Activated CD4-positive, alpha-beta T cell treated with anti-CD3 and anti-CD28 coated beads, Interleukin-10, Interleukin-2, amounts not matched to agents 100 ng/mL and 50 ng/mL, durations not matched to agents 16 hours and 8 hours (primary cell): Measurements from ENCODE around the gene SUPT4H1.

ENCODE experiments used
- DNase-seq: peaks from one replicate; pipeline ENCODE4 v3.0.0-alpha.2; 2020

The SUPT4H1 gene

DNA sequence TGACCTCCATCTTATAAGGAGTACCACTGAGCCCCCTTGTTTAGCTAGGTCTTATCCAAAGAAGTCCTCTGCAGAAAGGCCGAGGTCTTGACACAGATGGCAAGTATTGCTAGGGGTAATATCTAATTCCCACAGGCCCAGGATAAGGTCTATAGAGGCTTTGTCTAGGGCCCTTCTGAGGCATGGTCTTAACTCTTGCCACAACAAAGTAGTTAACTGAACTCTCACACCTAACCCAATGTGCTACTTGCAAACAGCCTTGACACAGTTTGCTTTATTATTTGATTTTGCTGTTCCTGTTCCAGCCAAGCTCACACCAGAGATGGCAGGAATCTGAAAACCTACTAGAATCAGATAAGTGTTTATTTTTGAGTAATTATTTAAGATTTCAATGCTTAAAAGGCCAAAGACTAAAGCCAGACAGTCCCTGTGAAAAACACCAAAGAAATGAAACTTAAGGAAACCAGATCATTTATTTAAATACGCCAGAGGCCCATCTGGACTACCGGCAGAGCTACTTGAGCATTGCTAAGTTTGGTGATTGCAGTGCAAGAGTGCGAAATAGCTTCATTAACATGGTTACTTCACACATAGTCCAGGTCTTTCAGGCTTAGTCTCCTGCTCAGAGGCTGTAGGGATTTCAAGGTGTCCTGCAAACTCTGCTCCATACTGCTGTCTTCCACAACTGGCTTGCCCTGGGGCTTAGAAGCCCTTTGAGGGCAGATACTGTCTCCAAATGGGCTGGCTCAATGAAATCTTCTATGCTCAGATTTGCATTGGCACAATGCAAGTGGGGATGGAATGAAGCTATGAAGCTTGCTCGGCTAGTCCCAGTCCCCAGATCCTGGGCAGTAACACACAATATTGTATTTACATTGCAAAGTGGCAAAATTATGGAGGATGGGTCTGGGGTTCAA is 28.5 kb upstream of the SUPT4H1 start:
- DNase-seq: no peak

DNA sequence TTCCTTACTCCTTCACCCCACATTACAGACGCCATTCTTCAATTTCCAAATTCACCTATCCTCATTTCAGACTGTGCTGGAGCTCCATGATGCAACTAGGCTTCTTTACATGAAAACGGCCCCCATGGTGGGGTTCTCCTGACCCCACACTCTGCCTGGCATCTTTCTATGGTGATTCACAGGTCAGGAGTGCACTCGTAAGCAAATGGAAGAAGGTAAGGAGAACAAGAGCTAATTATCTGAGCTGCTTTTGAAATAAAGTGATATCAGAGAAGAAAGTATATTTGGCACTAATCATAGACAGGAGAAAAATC is 27.5 kb upstream of the SUPT4H1 start:
- DNase-seq: no peak

DNA sequence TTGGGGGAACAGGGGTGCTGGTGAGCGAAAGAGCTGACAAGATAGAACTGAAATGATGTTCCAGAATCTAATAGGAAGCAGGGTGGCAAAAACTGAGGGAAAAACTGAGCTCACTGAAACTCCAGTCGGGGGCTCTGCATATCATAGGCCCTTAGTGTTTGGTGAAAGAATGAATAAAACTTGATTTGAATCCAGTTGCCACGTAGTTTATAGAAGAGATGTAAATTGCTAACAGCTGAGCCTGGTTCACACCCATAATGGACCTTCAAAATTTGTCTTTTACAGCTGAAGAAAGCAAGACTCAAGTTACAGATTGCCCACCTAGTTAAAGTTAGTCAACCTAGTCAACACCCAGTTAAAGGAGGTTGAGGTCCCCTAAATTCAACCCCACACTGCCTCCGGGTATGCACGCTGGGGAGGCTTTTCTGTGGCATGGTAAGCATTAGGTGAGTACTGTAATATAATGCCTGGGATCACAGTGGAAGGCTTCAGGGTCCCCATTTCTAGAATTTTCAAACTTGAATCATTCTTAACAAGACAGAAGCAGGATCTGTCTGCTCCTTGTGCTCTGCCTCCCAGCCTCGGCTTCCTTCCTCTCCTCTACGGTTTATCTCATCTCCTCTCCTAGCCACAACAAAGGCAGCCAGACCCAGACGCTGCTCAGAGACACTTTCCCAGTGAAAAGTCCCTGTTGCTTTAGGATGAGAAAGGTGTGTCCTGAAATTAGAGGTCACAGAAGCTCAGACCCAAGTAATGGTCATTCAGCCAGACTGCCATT is 26.9 kb upstream of the SUPT4H1 start:
- DNase-seq: no peak

DNA sequence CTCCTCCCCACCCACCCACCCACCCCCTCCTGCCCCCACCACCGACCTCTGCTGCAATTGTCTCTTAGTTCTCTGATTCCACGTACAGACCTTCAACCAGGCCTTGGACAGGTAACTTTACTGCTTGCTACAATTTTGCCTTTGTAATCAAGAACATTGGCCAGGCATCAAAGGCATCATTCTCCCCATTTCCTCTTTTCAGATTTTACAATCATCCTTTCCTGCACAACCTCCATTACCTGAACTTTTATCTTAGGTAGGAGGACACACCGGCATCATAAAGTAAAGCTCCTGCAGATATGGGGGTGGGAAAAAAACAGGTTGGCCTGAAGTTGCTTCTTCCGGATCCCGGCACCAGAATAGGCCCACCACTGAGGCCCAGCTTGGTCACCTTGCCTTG is 25.7 kb upstream of the SUPT4H1 start:
- DNase-seq: no peak

DNA sequence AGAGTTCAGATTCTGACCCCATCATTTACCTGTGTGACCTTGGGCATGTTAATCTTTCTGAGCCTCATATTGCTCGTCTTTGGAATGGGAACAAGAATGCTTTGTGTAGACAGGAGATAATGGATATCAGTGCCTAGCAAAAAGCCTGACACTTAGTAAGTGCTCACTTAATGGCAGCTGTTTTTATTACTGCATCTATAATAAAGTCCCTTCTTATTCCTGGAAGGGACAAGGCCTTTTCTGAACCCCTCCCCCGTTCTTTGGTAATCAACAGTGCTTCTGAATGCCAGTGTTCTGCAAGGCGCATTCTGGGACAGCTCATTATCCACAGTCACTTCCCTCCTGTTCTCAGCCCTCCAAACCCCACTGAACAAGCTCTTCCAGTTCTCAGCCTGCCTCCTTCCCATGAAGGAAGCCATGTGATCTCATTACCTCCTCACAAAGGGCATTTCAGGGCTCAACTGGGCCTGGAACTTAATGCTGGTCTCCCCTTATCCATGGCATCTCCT is 25.1 kb upstream of the SUPT4H1 start:
- DNase-seq: no peak

DNA sequence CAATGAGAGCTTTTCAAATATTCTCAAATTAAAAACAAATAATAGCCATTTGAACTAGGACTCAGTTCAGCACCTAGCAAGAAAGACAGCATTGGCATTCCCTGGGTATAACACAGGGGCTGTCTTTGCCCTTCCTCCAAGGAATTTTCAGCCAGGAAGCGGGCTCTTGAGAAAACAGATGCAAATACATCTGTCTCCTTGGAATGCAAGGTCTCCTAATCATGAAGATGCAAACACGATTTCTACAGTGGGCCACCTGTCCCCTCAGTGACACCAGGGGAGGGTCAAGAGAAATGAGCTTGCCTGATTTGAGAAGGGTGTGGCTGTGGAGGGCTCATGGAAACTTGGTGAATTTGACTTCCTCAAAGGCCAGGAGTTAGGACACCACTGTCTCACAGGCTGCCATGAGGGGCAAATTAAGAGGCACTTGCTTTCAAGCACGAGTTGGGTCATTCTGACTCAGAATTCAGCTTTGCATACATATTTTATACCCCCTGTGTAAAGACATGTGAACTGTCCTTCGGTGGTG is 24.5 kb upstream of the SUPT4H1 start:
- DNase-seq: no peak

DNA sequence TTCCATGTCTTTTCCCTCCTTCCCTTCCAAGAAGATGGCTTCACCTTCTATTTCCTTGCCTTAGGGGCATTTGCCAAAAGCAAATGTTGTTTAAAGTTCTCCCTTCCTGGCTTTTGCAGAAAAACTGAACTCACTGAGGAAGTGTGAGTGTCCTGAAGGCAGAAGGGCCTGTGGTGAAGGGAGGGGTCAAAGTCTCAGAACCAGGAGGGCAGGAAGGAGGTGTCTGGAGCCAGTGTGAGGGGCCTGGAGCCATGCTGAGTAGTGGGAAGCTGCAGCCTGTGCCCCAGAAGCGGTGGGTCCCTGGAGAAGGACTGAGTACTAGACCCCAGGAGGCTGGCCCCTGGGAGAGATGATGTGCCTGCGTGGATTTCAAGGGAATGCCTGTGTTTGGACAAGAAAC is 23.8 kb upstream of the SUPT4H1 start:
- no peak for DNase-seq

DNA sequence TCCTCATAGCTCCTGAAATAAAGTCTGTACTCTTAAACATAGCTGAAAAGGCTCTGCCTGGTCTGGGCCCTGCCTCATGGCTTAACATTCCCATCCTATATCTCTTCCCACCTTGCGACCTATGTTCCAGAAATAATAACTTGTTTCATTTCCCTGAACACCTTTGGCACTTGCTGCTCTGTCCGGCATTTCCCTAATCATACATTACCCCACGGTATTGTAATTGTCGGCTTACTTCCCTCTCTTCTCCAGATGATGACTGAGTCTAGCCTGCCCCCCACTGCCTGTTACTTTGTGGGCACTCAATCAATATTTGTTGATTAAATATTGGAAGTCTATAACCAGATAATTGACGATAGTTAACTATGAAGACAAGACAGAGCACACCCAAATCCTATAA is 23.3 kb upstream of the SUPT4H1 start:
- no peak for DNase-seq

DNA sequence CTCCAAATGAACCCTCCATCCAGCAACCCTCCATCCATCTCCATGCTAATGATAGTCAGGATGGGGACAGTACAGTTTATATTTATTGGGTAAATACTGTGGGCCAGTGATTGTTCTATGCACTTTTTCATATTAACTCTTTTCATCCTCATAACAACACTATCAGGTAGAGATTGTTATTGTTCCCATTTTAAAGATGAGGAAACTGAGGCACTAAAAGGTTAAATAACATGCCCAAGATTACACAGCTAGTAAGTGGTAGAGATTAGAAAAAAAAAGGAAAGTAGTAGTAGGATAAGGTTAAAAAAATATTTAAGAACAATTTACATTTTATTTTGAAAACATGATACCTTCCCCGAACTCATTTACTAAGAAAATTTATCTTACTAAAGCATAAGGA is 21.9 kb upstream of the SUPT4H1 start:
- no peak for DNase-seq

DNA sequence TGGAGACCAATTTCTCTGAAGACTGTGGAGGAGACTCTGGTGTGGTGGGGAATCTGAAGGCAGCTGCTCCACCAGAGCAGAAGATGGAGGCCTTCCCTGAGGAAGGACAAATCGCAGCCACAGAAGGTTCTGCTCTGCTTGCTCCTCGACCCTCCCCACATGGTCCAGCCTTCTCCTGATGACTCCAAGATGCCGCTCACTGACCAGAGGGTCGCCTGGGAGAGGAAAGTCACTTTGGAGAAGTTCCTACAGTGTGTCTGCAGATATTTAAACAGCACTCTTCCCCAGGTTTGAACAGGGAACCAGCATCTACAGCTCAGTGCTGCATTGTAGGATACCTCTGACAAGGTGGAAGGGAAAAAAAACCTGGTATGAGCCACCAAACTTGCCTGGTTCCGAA is 21.0 kb upstream of the SUPT4H1 start:
- DNase-seq: no peak

DNA sequence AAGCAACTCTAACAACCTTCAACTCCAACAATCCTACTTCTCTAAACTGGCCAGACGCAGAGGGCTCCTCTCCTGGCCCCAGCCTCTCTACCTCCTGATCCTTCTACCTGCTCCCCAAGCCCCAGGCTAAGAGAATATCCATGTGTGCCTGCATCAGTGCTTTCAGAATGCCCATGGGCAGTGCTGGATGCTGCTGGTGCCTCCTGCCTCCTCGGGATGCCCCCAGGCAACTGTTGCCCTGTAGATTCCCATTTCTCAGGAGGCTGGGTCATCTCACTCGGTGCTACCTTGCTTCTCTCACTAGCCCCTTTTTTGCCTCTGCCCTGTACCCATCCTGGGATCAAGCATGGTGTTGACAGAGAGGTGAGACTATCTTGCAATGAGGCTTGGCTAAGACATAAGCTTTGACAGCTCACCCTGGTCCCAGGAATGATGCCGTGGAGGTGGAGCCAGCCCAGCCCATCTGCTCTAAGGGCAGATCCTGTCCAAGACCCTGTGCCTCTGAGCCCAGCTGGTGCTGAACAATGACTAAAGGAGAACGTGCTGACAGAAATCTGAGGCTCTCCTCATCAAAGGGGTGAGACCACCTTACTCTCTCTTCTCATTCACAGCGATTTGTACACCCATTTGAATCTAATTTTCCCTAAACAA is 19.4 kb upstream of the SUPT4H1 start:
- DNase-seq: no peak

DNA sequence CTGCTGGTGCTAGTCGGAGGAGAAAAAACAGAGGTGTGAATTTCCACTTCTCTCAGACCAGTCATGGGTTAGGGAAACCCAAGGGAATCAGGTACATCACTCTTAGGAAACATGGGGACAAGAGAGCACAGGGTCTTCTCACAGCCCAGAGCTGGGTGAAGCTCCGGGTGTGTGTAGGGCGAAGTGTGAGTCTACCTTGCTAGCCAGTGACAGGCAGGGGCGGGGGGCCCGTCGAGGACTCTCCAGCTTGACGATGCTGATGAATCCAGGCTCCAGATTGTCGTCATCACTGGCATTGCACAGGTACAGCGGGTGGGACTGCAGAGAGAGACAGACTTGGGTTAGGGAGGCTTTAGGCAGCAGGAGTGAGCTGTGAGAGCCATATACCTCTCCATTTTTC is 18.7 kb upstream of the SUPT4H1 start:
- DNase-seq: no peak

DNA sequence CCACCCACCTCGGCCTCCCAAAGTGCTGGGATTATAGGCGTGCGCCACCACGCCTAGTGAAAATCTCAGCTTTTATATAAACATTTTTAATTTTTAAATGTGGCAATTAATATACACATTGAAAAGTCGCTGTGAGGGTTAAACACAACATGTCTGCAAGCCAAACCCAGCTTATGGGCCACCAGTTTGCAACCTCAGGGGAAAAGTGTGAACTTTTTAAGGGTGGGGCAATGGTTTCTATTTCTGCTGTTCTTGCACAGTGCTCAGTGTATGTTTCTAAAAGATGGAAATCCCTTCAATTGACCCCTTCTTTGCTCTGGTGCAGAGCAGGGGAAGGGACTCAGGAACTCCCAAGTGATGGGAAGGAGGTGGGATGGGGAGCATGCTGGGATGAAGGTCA is 18.3 kb upstream of the SUPT4H1 start:
- DNase-seq: no peak

DNA sequence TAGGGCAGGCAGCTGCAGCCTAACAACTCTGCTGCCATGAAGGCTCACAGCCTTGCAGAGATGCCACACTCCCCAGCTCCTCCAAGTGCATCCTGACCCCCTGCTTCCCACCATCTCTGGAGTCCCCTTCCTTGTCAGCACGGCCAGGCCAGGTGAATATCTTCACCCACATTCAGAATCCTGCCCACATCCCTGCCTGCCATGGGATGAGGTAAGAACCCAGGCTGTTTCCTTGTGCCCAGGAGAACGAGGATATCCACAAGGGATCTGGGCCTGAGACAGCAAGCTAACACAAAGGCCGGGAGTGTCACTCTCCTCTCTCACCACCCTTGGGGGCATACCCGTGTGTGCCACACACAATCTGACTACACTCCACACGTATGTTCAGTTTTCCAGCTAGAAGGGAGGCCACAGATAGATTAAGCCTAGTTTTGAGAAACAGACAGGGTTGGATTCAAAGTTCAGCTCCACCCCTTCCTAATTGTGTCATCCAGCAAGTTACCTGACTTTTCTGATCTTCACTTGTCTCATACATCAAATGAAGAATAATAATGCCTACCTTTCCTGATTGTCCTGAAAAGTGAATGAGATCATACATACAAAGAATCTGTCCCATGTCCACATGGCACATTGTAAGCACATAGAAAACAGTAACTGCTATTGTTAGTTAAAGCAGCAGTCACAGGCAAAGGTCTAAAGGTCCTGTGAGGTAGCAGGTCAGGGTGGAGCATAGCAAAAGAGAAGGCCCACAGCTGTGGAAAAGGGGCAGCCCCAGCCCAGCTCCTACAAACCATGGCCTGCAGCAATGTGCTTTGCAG is 17.4 kb upstream of the SUPT4H1 start:
- DNase-seq: no peak

DNA sequence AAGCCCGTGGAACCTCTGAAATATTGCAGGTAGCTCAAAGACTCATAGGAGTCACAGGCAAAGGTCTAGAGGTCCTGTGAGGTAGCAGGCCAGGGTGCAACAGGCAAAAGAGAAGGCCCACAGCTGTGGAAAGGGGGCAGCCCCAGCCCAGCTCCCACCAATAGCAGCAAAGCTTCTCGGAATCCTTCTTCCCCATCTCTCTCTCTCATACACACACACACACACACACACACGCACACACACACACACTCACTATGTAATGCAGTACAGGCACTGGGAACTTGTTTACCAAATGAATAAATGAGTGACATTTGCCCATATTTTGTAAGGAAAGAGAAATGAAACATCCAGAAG is 16.8 kb upstream of the SUPT4H1 start:
- no peak for DNase-seq

DNA sequence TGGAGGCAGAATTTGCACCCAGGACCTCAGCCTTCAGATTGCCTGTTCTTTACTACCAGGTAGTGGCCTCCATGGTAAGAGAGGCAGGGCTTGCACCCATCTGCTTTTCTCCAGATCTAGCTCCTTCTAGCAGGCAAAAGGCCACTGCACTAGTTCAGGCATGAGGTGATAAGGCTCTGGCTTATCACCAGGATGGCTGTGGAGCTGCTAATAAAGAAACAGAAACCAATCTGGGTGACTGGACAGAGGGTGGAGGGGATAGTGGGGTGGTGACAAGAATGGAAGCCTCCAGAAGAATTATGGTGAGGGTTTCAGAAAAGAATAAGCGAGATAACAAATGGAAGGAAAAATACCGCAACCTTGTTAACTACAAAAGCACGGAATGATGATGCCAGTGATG is 15.5 kb upstream of the SUPT4H1 start:
- no peak for DNase-seq

DNA sequence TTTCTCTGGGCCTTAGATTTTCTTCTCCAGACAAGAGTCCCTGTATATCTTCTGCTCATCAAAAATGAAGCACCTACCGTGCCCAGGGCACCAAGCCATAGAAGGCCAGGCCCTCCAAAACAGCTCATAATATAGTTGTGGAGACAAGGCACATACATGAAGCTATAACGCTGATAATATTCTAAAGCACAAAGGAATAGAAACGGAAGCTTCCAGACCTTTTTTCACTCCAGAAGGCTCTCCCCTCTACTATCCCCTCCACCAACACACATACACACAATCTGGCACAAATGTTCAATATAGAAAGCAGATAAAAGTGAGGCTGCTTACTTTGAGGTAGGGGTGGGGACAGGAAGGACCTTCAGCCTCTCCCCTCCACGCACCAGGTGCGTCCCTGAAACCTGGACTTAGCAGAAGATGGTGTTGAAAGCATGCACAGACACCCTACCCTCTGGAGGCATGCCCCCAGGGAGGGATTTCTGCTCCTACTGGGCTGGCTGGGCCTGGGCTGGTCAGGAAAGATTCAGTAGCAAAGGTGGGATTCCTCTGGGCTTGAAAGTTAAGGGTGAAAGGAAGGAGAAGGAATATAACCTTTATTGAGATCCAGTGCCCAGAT is 14.1 kb upstream of the SUPT4H1 start:
- no peak for DNase-seq

DNA sequence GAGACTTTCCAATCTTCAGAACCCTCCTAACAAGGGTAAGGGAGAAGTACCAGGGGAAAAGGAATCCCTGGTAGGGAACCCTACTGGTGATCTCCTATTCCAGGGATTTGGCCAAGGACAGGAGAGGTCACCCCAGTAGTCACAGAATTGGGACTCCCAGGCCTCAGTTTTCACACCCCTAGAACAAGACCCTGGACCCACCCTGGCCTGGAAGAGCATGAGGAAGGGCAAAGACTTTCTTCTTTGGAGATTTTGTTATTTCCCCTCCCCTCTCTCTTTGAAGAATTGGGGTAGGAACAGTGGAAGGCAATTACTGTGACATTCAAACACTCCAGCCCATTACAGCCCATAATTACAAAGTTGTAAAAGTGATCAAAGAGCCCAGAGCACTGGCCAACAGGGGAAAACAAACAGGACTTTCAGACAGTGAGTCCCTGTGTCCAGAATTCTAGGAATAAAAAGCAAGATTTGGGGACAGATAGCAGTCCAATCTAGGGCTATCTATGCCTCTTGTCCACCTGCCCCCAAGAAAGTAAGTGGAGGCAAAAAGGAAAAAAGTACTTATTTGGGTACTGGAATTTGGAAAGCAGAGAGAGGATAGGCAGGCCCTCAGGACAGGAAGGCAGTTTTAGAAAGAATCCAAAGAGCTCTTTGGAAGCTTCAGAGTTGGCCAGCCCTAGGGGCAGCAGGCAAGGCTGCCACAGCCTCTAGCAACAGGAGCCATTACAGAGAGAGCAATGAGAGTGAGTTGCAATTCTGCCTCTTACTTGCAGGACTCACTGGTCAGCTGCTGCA is 13.4 kb upstream of the SUPT4H1 start:
- no peak for DNase-seq

DNA sequence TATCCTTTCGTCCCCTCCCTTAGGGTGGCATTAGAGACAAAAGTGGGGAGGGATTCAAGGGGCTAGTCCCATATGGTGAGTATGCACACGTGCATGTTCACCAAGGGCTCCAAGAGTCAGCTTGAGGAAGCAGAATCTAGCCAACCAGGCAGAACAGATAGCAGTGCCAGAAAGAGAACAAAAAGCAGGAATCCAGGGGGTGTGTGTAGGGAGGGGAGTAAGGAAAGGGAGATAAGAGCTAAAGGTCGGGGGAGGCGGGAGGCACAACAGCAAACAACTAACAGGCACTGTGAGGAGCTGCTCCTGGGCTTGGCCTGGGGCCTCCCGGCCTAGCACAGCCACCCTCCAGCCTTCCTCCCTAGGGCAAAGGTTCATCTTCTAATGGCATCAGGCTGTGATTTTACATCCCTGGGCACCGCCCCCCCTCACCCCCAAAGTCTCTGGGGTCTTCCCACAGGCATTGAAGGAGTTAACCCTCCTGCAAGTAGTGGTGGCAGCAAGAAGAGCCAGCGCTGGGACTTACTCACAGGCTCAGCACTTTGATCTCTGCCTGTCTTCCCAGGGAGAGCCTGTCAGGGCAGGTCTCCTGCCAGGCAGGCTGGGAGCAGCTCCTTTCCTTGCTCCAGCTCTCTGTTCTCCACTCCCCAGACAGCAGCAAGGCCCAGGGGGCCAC is 12.4 kb upstream of the SUPT4H1 start:
- DNase-seq: no peak

DNA sequence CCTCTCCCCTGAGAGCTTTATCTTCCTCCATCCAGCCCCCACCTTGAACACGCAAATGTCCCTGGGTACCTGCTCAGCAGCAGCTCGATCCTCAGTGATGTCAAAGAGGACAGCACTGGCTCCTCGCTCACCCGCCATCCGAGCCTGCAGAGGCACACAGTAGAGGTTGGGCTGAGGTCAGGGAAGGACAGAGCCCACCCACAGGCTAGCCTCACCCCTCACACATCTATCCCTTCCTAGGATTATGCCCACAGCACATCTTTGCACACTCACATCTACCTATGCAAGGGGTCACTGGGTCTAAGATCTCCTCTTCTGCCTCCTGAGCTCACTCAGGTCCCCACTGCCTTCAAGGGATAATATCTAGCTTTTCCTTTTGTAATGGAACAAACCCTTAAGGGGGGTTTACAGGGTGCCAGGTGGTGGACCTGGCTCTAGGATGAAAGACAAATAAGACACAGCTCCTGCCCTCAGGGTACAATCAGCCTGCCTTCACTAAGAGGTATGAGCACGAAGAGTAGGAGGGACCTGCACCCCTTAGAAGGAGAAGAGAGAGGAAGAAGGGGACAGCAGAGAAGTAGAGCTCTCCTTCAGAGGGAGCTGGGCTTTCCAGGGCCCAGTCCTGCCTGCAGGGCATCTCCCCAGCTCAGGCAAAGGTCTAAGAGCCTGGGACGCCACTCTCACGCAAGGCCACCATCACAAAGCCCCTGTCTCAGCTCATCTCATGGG is 11.6 kb upstream of the SUPT4H1 start:
- DNase-seq: no peak
